K562 (cell line): Measurements from ENCODE around the gene VANGL1.

Experiments
- ARID3A ChIP-seq: IDR thresholded peaks from 2 replicates; pipeline ENCODE4 v1.6.1; 2012; ENCODE audit warnings: low read depth, low read length, improper control_type of control experiment, borderline replicate concordance
- CTCF ChIP-seq, 3 experiments: IDR thresholded peaks in 2 of 3; conservative IDR thresholded peaks in 1 of 3; 2 replicates each; pipeline ENCODE4 v1.5.1; 2011 to 2012; ENCODE audit warnings: low read length in 3 of 3, mild to moderate bottlenecking in 3 of 3, control low read depth in 2 of 3, improper control_type of control experiment in 1 of 3, inconsistent platforms in 1 of 3, low read depth in 1 of 3, mixed read lengths in 1 of 3, moderate library complexity in 1 of 3; ENCODE audit not compliant: insufficient read depth in 2 of 3
- EZH2 ChIP-seq: IDR thresholded peaks from 2 replicates; pipeline ENCODE4 v1.6.1; 2012; ENCODE audit warnings: low read depth, mild to moderate bottlenecking, inconsistent platforms, low read length, borderline replicate concordance
- NRF1 ChIP-seq, 2 experiments: fragments of 450-650 bp; IDR thresholded peaks in 1 of 2; conservative IDR thresholded peaks in 1 of 2; 2 replicates each; pipeline ENCODE4 v1.6.1; 2014; ENCODE audit warnings: mild to moderate bottlenecking in 2 of 2
- SMC3 ChIP-seq: conservative IDR thresholded peaks from 2 replicates; pipeline ENCODE4 v1.6.1; 2011; ENCODE audit warnings: low read depth, low read length, improper control_type of control experiment; ENCODE audit not compliant: insufficient read depth
- ZNF146 ChIP-seq: IDR thresholded peaks from one replicate; pipeline ENCODE4 v1.6.1; 2018; ENCODE audit warnings: missing compliant biosample characterization; ENCODE audit not compliant: unreplicated experiment
- ZNF436 ChIP-seq: fragments of 250-450, 450-650 bp; sonication (Bioruptor Pico); formaldehyde crosslinking; IDR thresholded peaks from 2 replicates; pipeline ENCODE4 v1.7.0; 2020; ENCODE audit warnings: mild to moderate bottlenecking
- ZZZ3 ChIP-seq: fragments of 450-650 bp; IDR thresholded peaks from 2 replicates; pipeline ENCODE4 v1.6.1; 2016; ENCODE audit warnings: antibody characterized with exemption, mild to moderate bottlenecking, moderate library complexity

GRCh38 chr1:115677182-115677555 is 35.4 kb downstream of the VANGL1 start:
- TF ChIP-seq CTCF (IDR thresholded peaks at IDR 0.05 in 2 of 3, conservative IDR thresholded peaks at IDR 0.05 in 1 of 3; ENCODE audit: insufficient read depth in 2 of 3, low read depth in 1 of 3, low read length in 3 of 3): no peak
- no peak for TF ChIP-seq ZNF146 (CRISPR knock-in tag)
- no peak for TF ChIP-seq ARID3A
- no peak for TF ChIP-seq ZNF436 (CRISPR knock-in tag)
- no peak for TF ChIP-seq EZH2
- no peak for TF ChIP-seq NRF1 (conservative IDR thresholded peaks at IDR 0.05 in 1 of 2, IDR thresholded peaks at IDR 0.05 in 1 of 2)
- no peak for TF ChIP-seq ZZZ3
- TF ChIP-seq SMC3: no peak
